BE2C (cell line): ENCODE measurements around the gene COG1.

Experiments used
- DNase-seq: peaks from one replicate; pipeline ENCODE4 v3.0.0-alpha.2; 2020
- H3K27me3 ChIP-seq: fragments of 250-450 bp; sonication (Bioruptor Pico); 2 replicates; pipeline ENCODE4 v1.5.1; 2020; ENCODE audit warnings: mild to moderate bottlenecking
- H3K36me3 ChIP-seq: fragments of 250-450 bp; sonication (Bioruptor Pico); 2 replicates; pipeline ENCODE4 v1.5.1; 2020; ENCODE audit warnings: mild to moderate bottlenecking
- H3K4me1 ChIP-seq: fragments of 250-450 bp; sonication (Bioruptor Pico); 2 replicates; pipeline ENCODE4 v1.5.1; 2020
- H3K4me3 ChIP-seq: 2 replicates; pipeline ENCODE4 v1.5.1; 2011; ENCODE audit warnings: low read depth, low read length
- H3K9me3 ChIP-seq: fragments of 250-450 bp; sonication (Bioruptor Pico); 2 replicates; pipeline ENCODE4 v1.5.1; 2020
- TF ChIP-seq, protein P1 (sequence below): IDR thresholded peaks from 2 replicates; pipeline ENCODE4 v1.5.1; 2012; ENCODE audit warnings: mild to moderate bottlenecking, low read depth, low read length

Gene COG1

DNA sequence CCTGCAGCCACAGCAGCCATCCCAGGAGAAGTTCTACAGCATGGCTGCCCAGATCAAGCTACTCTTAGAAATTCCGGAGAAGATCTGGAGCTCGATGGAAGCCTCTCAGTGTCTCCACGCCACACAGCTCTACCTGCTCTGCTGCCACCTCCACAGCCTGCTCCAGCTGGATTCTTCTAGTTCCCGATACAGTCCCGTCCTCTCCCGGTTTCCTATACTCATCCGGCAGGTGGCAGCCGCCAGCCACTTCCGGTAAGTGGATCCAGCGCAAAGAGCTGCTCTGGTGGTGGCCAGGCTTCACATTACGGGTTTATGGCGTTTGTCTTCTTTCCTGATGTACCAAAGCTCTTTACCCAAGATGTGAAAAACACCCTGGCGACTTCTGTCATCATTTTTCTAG lies 3.6 kb downstream of the COG1 start:
- Histone ChIP-seq H3K4me3 (no peak overlapping the region), H3K9me3 (no peaks in the 10 kb centered on the region), H3K36me3 (peaks cover 55% of the 10 kb centered on the region), H3K4me1 (peaks cover 2% of the 10 kb centered on the region; the same call in 1 of the 2 replicates), H3K27me3 (no peaks in the 10 kb centered on the region)
- DNase-seq = peak; percentile 82
- TF ChIP-seq, protein P1, sequence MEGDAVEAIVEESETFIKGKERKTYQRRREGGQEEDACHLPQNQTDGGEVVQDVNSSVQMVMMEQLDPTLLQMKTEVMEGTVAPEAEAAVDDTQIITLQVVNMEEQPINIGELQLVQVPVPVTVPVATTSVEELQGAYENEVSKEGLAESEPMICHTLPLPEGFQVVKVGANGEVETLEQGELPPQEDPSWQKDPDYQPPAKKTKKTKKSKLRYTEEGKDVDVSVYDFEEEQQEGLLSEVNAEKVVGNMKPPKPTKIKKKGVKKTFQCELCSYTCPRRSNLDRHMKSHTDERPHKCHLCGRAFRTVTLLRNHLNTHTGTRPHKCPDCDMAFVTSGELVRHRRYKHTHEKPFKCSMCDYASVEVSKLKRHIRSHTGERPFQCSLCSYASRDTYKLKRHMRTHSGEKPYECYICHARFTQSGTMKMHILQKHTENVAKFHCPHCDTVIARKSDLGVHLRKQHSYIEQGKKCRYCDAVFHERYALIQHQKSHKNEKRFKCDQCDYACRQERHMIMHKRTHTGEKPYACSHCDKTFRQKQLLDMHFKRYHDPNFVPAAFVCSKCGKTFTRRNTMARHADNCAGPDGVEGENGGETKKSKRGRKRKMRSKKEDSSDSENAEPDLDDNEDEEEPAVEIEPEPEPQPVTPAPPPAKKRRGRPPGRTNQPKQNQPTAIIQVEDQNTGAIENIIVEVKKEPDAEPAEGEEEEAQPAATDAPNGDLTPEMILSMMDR = peak; percentile 78

DNA sequence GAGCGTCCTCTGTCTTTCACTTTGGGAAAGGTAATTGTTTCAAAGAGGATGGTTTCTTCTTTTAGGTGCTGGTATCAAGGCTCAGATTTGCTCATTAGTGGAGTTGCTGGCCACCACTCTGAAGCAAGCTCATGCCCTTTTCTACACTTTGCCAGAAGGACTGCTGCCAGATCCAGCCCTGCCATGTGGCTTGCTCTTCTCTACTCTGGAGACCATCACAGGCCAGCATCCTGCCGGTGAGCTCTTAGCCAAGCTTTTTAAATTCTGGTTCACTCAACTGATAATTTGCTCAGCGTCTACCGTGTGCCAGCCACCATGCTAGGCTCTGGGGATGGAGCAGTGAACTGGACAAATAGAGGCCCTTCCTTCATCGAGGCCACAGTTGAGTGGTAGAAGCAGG lies 4.3 kb downstream of the COG1 start:
- Histone ChIP-seq H3K36me3 (peaks cover 61% of the 10 kb centered on the region), H3K27me3 (no peaks in the 10 kb centered on the region), H3K9me3 (no peaks in the 10 kb centered on the region), H3K4me1 (peaks cover 2% of the 10 kb centered on the region; the same call in 1 of the 2 replicates), H3K4me3 (no peak overlapping the region)
- no peak for DNase-seq
- TF ChIP-seq, protein P1 = no peak

DNA sequence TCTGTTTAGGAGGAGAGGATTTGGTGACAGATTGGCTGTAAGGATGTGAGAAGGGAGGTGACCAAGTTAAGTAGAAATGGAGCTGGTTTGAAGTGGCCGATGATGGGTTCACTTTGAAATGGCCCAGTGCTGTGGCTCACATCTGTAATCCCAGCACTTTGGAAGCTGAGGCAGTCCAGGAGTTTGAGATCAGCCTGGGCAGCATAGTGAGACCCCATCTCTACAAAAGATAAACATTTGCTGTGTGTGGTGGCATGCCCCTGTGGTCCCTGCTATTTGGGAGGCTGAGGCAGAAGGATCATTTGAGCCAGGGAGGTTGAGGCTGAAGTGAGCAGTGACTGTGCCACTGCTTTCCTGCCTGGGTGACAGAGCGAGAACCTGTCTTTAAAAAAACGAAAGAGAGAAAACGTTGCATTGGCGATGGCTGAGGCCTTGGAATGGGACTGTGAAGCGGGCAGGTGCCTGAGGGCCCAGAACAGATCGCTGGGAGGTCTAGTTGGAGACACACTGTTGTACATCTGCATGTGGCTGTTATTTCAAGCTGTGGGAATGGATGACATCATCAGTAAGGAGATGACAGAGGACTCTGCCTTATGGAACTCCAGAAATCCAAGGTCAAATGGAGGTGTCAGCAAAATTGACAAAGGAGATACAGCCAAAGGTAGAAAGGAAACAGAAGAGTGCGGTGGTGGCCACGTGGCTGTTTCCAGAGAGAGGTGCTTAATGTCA lies 5.5 kb downstream of the COG1 start:
- no peak for DNase-seq
- H3K4me3 ChIP-seq = no peak overlapping the region
- no peaks in the 10 kb centered on the region for H3K9me3 ChIP-seq
- peaks cover 70% of the 10 kb centered on the region for H3K36me3 ChIP-seq
- TF ChIP-seq, protein P1 = no peak
- peaks cover 2% of the 10 kb centered on the region for H3K4me1 ChIP-seq
- no peaks in the 10 kb centered on the region for H3K27me3 ChIP-seq

DNA sequence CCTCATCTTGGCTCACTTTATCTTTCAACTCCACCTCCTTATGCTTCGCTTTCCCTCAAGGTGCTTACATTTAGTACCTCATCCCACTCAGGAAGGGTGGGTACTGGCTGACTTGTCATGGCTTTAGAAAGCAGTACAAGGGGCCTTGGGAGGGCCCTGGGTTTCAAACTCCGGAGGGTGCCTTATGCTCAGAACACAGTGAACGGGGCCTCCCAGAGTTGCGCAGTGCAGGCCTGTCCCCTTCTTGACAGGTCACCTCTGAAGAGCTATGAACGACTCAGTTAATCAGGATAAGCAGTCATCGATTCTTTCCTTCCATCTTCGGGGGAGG lies 6.0 kb downstream of the COG1 start:
- Histone ChIP-seq H3K9me3 (no peaks in the 10 kb centered on the region), H3K4me3 (no peak overlapping the region), H3K4me1 (peaks cover 2% of the 10 kb centered on the region), H3K27me3 (no peaks in the 10 kb centered on the region), H3K36me3 (peaks cover 75% of the 10 kb centered on the region)
- DNase-seq = no peak
- TF ChIP-seq, protein P1 = no peak

DNA sequence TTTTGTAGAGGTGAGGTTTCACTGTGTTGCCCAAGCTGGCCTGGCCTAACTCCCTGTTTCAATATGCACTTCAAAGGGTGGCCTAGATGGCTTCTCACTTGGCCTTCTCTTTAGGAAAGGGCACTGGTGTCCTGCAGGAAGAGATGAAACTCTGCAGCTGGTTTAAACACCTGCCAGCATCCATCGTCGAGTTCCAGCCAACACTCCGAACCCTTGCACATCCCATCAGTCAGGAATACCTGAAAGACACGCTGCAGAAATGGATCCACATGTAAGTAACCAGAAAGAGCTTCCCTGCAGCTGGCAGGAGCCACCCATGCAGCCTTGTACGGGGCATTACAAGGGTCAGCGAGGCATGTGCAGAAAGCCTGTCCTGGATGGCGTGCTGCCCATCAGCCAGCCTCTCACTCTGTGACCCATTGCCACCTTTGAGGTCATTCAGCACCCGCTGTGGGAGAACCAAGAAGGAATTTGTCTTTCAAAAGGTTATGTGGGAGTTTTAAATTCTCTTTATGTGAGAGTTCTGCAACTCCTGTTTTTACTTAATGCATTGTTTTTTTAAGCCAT lies 7.0 kb downstream of the COG1 start:
- H3K4me1 ChIP-seq = peaks cover 2% of the 10 kb centered on the region
- TF ChIP-seq, protein P1 = no peak
- DNase-seq = no peak
- H3K36me3 ChIP-seq = peaks cover 82% of the 10 kb centered on the region
- H3K4me3 ChIP-seq = no peak overlapping the region
- H3K9me3 ChIP-seq = no peaks in the 10 kb centered on the region
- H3K27me3 ChIP-seq = no peaks in the 10 kb centered on the region

DNA sequence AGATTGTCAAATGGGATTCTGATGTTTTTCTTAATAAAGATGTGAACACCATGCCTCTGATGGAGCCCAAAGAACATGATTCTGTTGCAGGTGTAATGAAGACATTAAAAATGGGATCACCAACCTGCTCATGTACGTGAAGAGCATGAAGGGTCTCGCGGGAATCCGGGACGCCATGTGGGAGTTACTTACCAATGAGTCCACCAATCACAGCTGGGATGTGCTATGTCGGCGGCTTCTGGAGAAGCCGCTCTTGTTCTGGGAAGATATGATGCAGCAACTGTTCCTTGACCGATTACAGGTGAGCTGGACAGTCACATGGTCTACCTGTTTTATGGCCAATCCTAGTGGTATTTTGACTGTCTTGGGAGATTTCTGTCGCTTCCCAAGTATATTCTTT lies 7.6 kb downstream of the COG1 start:
- Histone ChIP-seq H3K27me3 (no peaks in the 10 kb centered on the region), H3K4me1 (peaks cover 2% of the 10 kb centered on the region), H3K9me3 (no peaks in the 10 kb centered on the region), H3K4me3 (no peak overlapping the region), H3K36me3 (peaks cover 86% of the 10 kb centered on the region)
- TF ChIP-seq, protein P1 = no peak
- no peak for DNase-seq
